ENCODE measurements around the gene P4HA2.

P4HA2 gene

DNA sequence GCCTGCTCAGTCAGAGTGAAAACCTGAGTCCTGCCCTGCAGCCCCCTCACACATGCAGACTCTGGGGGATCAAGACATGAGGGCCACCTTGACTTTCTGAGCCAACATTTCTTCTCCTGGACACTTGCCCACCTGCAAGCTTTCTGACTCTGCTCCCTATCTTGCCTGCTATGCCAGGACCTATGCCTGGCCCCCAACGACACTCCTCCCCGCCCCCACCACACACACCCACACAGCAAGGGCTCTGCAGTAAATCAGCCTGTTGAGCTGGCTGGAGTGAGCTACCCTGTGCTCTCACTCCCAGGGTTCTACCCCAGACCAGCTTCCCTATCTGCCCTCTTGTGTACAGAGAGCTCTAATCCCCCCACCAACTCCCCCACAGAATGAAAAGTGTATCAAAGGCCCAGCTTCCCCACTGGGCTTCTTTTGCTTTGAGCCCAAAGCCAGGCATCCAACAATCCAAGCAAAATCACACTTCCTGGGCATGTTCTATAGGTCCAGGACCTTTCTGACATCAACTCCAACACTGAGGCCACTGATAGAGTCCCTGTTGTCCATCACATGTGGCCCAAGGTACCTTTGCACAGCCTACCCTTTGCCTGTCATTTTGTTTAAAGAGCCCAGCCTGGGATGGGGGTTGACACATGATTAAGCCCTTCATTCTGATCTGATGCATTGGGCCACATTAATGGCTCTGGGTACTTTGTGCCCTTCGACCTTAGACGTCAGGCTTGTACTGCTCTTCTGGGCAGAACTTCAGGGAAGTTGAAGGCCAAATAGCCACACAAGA is 37.1 kb upstream of the P4HA2 start:
- no peak for DNase-seq

- no peak for DNase-seq
These were observed 36.1 kb upstream of the P4HA2 start for GRCh38 chr5:132263548-132264261.

GRCh38 chr5:132262882-132263547 is 35.4 kb upstream of the P4HA2 start:
- no peak for DNase-seq

DNA sequence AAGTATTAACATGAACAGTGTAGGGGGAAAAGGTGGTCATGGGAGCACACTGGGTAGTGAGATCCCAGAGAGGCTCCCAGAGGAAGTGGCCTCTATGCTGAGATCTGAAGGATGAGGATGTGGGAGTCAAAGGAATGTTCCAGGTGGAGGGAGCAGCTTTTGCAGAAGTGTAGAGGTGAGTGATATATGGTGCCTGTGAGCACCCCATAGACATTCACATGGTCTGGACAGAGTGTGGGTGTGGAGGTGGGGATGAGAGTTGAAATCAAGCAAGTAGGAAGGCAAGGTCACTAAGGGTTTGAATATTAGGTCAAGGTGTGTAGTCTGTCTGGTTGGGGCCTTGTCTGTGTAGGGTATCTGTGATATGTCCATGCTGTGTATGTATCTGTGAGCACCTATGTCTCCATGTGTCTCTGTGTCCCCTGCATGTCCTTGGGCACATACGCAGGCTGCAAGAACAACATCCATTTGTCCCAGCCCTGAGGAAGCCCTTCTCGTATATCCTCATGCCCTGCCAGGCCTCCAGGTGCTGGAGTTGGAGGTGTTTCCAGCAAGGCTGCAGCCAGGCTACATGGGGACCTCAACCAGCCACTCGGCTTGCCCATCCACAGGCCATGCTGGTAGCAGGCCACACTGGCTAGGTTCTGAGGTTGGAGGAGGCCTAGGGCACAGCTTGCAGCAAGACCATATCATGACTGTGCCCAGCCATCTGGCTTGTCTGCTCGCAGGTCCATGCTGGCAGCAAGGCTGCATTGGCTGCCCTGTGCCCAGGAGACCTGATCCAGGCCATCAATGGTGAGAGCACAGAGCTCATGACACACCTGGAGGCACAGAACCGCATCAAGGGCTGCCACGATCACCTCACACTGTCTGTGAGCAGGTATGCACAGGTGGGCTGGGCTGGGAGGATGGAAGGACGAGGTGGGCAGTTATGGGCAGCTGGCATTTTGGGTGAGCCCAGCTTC is 34.5 kb upstream of the P4HA2 start:
- no peak for DNase-seq

GRCh38 chr5:132260714-132261551 is 33.3 kb upstream of the P4HA2 start:
- no peak for DNase-seq

DNA sequence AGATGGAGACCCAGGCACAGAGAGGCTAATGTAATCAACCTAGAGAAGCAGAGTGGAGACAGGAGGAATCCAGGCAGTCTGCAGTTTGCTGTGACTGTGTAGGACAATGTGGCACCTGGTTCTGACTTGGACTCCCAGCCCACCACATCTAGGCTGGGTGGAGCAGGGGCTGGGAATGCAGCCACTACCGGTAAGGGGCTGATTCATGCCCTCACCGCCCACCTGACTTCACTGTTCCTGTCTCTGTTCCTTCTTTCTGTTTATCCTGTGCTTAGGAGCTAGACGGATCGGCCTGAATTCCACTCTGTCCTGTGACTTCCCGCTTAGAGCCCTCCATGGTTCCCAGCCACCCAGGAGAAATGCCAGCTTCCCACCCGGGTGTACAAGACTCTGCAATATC is 32.4 kb upstream of the P4HA2 start:
- DNase-seq = peak; percentile 22

DNA sequence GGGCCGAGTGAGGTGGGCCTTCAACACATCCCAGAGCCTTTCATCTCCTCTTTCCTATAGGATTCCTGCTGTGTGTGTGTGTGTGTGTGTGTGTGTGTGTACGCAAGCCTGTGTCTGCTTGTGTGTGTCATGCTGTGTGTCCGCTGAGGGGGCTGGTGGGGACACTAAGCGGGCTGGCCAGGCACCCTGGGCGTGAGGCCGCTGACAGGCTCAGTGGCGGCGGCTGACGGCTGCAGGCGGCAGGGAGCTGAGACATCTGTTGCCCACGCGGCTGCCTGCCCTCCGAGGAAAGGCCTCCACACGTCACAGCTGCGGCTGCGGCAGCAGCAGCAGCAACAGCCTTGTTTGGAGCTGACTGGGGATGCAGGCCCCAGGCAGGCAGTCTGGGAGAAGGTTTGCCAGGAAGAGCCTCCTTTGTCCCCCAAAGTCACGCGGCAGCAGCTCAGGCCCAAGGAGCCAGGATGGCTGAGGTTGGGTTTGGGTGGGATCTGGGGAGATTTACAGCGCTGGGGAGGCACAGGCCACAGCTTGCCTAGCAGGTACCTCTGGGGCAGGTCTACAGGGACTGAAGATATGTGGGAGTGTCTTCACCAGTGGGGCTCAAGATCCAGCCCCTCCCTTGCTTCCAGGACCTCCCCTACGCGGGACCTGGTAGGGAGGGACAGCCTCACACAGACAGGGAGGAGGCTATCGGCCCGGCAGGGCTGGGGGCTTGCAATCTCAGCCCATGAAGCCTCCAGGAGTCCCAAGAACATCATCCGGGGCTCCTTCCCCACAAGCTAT is 31.6 kb upstream of the P4HA2 start:
- peak; percentile 88 for DNase-seq

- DNase-seq = peak; percentile 50
These were observed 30.7 kb upstream of the P4HA2 start for GRCh38 chr5:132258102-132259068.

DNA sequence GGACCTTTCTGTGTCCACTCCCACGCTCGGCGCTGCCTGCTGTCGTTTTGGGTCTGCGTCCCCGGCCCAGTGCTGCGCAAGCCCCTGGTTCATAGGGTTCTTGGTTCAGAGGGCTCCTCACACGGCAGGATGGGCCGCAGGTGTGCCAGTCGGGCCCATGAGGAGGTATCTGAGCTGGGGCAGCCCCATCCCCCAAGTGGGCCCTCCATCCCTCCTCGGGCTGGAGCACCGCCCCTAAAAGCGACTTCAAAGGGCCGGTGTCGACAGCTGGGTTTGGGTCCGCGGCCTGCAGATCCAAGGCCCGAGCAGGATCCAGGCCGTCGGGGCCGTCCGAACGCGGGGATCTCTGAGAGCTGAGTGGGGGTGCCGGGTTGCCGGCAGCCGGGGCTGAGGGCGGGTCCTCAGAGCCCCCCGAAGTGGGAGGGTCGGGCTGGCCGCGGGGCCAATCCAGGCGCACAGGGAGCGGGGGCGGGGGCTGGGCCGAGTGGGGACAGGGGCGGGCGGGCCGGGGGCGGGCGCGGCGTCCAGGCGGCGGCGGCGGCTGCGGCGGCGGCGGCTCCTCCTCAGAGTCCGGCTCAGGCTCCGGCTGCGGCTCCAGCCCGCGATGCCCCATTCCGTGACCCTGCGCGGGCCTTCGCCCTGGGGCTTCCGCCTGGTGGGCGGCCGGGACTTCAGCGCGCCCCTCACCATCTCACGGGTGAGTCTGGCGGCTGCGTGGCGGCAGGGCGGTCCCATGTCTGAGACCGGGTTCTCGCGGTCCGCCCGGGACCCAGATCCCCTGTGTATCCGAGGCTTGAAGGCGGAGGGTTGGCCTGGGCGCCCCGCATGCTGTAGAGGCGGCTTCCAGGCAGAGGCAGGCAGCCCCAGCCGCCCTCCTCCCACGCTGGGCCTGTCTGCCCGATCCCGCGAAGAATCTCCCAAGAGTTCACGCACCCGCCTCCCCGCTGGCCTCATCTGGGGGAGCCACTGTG is 29.8 kb upstream of the P4HA2 start, which contains the start of gene PDLIM4:
Gene PDLIM4, plus strand, starts transcription at position 566 of the 971 bp plus-strand sequence. Its CDS starts 39 bp downstream, at position 605.
- DNase-seq = peak; percentile 86

GRCh38 chr5:132256783-132257130 is 29.1 kb upstream of the P4HA2 start:
- no peak for DNase-seq

DNA sequence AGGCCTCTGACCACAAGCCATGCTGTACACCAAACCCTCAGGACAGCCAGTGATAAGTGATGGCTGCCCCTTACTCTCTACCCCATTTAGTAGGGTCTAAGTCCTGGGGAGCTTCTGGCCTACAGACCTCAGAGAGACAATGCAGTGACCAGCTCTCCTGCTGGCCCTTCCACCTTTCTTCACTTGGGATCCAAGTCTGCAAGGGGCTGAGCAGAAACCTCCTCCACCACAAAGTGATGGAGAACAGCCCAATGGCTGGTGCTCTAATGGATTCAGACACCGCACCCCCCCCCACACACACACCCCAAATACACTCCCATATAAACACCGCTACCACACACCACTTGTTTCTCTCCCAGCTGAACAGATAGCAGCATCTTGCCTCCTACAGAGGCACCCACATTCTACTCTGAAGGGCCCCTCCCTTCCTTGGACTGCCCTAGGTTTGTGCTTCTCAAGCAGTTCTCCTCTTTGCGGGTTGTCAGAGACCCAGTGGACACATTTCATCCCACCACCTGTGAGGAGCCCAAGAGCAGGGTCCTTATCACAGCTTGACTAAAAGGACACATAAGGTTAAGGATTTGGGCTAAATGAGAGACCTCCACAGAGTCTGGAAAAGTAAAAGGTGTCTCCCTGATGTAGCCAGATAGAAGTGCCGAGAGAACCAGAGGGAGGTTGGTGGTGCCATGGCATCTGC is 28.6 kb upstream of the P4HA2 start:
- peak; percentile 9 for DNase-seq

GRCh38 chr5:132254321-132254977 is 26.8 kb upstream of the P4HA2 start:
- peak; percentile 40 for DNase-seq

DNA sequence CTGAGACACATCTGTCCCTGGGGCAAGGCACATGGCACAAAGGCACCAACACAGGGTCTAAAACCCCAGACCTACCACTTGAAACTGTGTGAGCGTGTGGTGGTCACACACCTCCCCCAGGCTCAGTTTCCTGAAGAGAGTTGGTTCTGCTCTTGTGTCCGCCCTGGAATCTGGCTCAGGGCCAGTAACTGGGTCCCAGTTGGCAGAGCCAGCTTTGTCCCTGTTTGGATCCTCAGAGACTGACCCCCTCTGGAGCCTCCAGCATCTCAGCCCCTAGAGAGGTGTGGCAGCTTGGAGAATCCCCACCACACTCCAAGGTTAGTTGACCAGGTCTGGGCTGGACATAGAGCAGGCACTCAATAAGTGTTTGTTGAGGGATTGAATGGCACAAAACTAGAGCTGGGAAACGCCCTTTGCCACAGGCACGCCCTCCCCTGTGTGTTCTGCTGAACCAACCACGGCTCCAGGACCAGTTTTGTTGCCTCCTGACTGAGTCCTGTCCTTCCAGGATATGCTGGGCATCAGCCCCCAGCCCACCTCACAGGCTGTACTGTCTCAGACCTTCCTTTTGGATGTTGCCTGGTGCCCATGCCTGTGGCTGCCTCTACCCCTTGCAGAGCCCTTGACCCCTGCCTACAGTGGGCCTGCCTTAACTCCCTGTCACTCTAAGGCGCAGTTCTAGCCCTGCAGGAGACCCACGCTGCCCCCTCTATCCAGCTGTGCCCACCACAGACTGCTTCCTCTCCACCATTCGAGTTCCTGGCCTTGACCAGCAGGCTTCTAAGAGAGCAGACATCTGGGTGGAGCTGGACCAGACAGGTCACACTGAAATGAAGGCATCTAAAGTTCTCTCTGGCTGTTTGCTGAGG is 26.0 kb upstream of the P4HA2 start:
- DNase-seq = peak; percentile 21

DNA sequence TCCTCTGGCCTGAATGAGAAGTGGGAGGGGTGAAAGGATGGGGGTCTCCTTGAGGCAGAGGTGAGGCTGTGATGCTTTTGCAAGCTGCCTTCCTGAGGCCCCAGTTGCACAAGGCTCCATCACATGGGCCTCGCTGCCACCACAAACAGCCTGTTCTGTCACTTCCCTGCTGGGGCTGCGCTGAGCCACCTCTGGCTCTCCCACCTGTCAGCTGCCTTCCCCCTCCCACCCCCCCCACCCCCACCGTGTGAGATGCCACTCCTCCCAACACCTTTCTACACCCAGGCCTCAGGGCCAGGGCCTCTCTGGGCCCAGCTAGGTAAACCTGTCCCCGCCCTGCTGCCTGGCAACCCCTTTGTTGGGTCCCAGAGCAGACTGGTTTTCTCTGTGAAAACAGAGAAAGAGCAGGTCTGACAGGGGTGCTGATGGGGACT is 25.4 kb upstream of the P4HA2 start:
- DNase-seq = peak; percentile 4

GRCh38 chr5:132251220-132251725 is 23.6 kb upstream of the P4HA2 start:
- peak; percentile 60 for DNase-seq

GRCh38 chr5:132250547-132250946 is 22.9 kb upstream of the P4HA2 start:
- no peak for DNase-seq
